Sigmoid colon (tissue), 4 donors: ENCODE results near the gene WNT10A.

Experiments
- POLR2AphosphoS5 ChIP-seq, 4 donors: sonication (generic); formaldehyde crosslinking; IDR thresholded peaks; one replicate each; pipeline ENCODE4 v1.6.1; 2017; ENCODE audit warnings: antibody characterized with exemption in 4 of 4
- TF ChIP-seq, protein P1 (sequence below), 4 experiments: fragments of 450-650 bp in 3 of 4; fragments of 200-600 bp in 1 of 4; IDR thresholded peaks; one replicate each; pipeline ENCODE4 v1.5.1; 2016 to 2019; ENCODE audit warnings: antibody characterized with exemption in 4 of 4, mild to moderate bottlenecking in 3 of 4, moderate library complexity in 2 of 4

DNA sequence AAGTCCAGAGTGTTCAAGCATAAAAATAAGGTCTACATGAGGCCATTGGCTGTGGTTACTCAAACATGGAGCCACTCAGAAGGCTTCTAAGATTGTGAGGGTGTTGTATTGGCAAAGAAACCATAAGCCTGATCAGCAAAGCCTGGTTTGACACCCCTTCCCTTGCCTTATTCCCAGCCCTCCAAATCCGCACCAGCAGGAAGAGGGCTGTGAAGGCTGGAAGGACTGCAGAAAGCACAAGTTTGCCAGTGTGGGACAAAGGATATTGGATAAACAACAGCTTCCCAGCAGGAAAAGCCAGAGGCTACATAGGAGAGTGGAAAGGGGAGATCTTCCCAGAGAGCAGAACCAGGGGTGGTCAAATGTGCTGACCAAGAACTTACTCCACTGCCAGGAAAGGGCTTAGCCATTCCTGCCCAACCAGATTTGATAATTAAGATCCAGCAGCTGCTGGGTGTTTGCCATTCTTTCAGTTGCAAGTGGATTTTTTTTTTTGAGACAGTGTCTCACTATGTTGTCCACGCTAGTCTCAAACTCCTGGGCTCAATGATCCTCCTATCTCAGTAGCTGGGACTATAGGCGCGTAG is 47.5 kb upstream of the WNT10A start:
- TF ChIP-seq, protein P1, sequence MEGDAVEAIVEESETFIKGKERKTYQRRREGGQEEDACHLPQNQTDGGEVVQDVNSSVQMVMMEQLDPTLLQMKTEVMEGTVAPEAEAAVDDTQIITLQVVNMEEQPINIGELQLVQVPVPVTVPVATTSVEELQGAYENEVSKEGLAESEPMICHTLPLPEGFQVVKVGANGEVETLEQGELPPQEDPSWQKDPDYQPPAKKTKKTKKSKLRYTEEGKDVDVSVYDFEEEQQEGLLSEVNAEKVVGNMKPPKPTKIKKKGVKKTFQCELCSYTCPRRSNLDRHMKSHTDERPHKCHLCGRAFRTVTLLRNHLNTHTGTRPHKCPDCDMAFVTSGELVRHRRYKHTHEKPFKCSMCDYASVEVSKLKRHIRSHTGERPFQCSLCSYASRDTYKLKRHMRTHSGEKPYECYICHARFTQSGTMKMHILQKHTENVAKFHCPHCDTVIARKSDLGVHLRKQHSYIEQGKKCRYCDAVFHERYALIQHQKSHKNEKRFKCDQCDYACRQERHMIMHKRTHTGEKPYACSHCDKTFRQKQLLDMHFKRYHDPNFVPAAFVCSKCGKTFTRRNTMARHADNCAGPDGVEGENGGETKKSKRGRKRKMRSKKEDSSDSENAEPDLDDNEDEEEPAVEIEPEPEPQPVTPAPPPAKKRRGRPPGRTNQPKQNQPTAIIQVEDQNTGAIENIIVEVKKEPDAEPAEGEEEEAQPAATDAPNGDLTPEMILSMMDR (IDR thresholded peaks at IDR 0.05) = no peak
- TF ChIP-seq POLR2AphosphoS5 (IDR thresholded peaks at IDR 0.05) = no peak
